Neural cell (in vitro differentiated cells): ENCODE measurements around the gene KRTAP4-6. TPM values are rescaled to one million over a fixed set of nuclear protein-coding genes. Genes with fewer than 3 reads are reported as not detected.
"Not testable (repeated sequence)": the region's sequence is repeated elsewhere in the genome, so short reads cannot be mapped to it uniquely, and the experiment has no call there.

Experiments
- H2AFZ ChIP-seq: fragments of 200-600, 300-800 bp; sonication (generic), shearing (Covaris generic); 2 replicates; pipeline ENCODE4 v1.6.0; 2014; ENCODE audit warnings: low read depth, mild to moderate bottlenecking, antibody characterized with exemption, low read length, moderate library complexity
- H3F3A ChIP-seq: fragments of 200-600 bp; shearing (Covaris generic); 2 replicates; pipeline ENCODE4 v1.6.1; 2016; ENCODE audit warnings: mild to moderate bottlenecking, moderate library complexity, mixed read lengths, antibody characterized with exemption, low read length; ENCODE audit not compliant: insufficient read depth, poor library complexity, severe bottlenecking
- H3K27ac ChIP-seq: fragments of 200-600, 300-800 bp; sonication (generic), shearing (Covaris generic); 2 replicates; pipeline ENCODE4 v1.5.1; 2014; ENCODE audit warnings: mild to moderate bottlenecking, low read length, moderate library complexity
- H3K27me3 ChIP-seq: fragments of 300-800, 200-600 bp; sonication (generic), shearing (Covaris generic); 2 replicates; pipeline ENCODE4 v1.6.0; 2014; ENCODE audit warnings: mild to moderate bottlenecking, low read depth, low read length, moderate library complexity; ENCODE audit not compliant: insufficient read depth
- H3K36me3 ChIP-seq: fragments of 300-800, 200-600 bp; sonication (generic), shearing (Covaris generic); 2 replicates; pipeline ENCODE4 v1.5.1; 2014; ENCODE audit warnings: mild to moderate bottlenecking, antibody characterized with exemption, low read length, moderate library complexity; ENCODE audit not compliant: insufficient read depth
- H3K4me2 ChIP-seq: fragments of 300-800, 200-600 bp; sonication (generic), shearing (Covaris generic); 2 replicates; pipeline ENCODE4 v1.6.0; 2014; ENCODE audit warnings: mild to moderate bottlenecking, low read length
- H3K4me3 ChIP-seq: fragments of 300-800, 200-600 bp; sonication (generic), shearing (Covaris generic); 2 replicates; pipeline ENCODE4 v1.5.1; 2014; ENCODE audit warnings: mild to moderate bottlenecking, low read length, moderate library complexity
- H3K79me2 ChIP-seq: fragments of 200-600 bp; shearing (Covaris generic); replicated peaks from 2 replicates; pipeline ENCODE4 v1.6.0; 2014; ENCODE audit warnings: mild to moderate bottlenecking, low read length, moderate library complexity; ENCODE audit not compliant: insufficient read depth
- H3K9ac ChIP-seq: fragments of 300-800, 200-600 bp; sonication (generic), shearing (Covaris generic); 2 replicates; pipeline ENCODE4 v1.6.1; 2016; ENCODE audit warnings: mild to moderate bottlenecking, low read length, mixed read lengths
- H3K9me2 ChIP-seq: fragments of 200-600 bp; shearing (Covaris generic); 2 replicates; pipeline ENCODE4 v1.6.1; 2016; ENCODE audit warnings: mild to moderate bottlenecking, low read length, mixed read lengths; ENCODE audit not compliant: insufficient read depth
- H3K9me3 ChIP-seq: fragments of 200-600, 300-800 bp; sonication (generic), shearing (Covaris generic); 2 replicates; pipeline ENCODE4 v1.6.1; 2016; ENCODE audit warnings: mild to moderate bottlenecking, mixed run types, low read length, moderate library complexity, mixed read lengths
- H4K20me1 ChIP-seq: fragments of 200-600 bp; shearing (Covaris generic); 2 replicates; pipeline ENCODE4 v1.6.1; 2016; ENCODE audit warnings: mild to moderate bottlenecking, mixed run types; ENCODE audit not compliant: insufficient read depth
- CTCF ChIP-seq: fragments of 450-650 bp; IDR thresholded peaks from 2 replicates; pipeline ENCODE4 v1.5.1; 2014; ENCODE audit warnings: antibody characterized with exemption, mild to moderate bottlenecking, moderate library complexity; ENCODE audit not compliant: poor library complexity, severe bottlenecking
- EP300 ChIP-seq: fragments of 450-650 bp; conservative IDR thresholded peaks from 2 replicates; pipeline ENCODE4 v1.6.1; 2014; ENCODE audit warnings: antibody characterized with exemption, mild to moderate bottlenecking, moderate library complexity; ENCODE audit not compliant: poor library complexity, severe bottlenecking
- MXI1 ChIP-seq: fragments of 450-650 bp; conservative IDR thresholded peaks from 2 replicates; pipeline ENCODE4 v1.6.1; 2014; ENCODE audit warnings: antibody characterized with exemption, mild to moderate bottlenecking; ENCODE audit not compliant: poor library complexity, severe bottlenecking
- POLR2AphosphoS5 ChIP-seq: IDR thresholded peaks from 2 replicates; pipeline ENCODE4 v1.6.1; 2012
- RAD21 ChIP-seq: fragments of 450-650 bp; conservative IDR thresholded peaks from 2 replicates; pipeline ENCODE4 v1.6.1; 2014; ENCODE audit warnings: antibody characterized with exemption, mild to moderate bottlenecking, moderate library complexity
- SMC3 ChIP-seq: fragments of 450-650 bp; conservative IDR thresholded peaks from 2 replicates; pipeline ENCODE4 v1.6.1; 2014; ENCODE audit warnings: antibody characterized with exemption, mild to moderate bottlenecking, moderate library complexity; ENCODE audit not compliant: poor library complexity
- TAF1 ChIP-seq: IDR thresholded peaks from 2 replicates; pipeline ENCODE4 v1.6.1; 2012; ENCODE audit warnings: low read depth
- polyA plus RNA-seq: library from polyadenylated mRNA; depleted of rRNA; stranded (reverse); fragments of >200 nt; gene quantifications from 2 replicates; pipeline ENCODE4 v1.2.3, GENCODE V29; 2014

The KRTAP4-6 gene
- polyA plus RNA-seq, 1 donor from 2014 or later, result not detected

GRCh38 chr17:41127371-41127770 lies 13.0 kb downstream of the KRTAP4-6 start:
- H3K4me2 ChIP-seq, result no peak overlapping the region
- H3K27me3 ChIP-seq, result no peaks in the 10 kb centered on the region
- no peaks in the 10 kb centered on the region for H3F3A ChIP-seq
- H4K20me1 ChIP-seq, result no peaks in the 10 kb centered on the region
- no peaks in the 10 kb centered on the region for H3K9me2 ChIP-seq
- H3K27ac ChIP-seq, result no peak overlapping the region
- H3K36me3 ChIP-seq, result no peaks in the 10 kb centered on the region
- no peaks in the 10 kb centered on the region for H3K79me2 ChIP-seq
- H3K9me3 ChIP-seq, result no peaks in the 10 kb centered on the region
- no peak overlapping the region for H2AFZ ChIP-seq
- H3K4me3 ChIP-seq, result no peak overlapping the region
- H3K9ac ChIP-seq, result no peak overlapping the region
- TF ChIP-seq SMC3 (no peak), POLR2AphosphoS5 (no peak), RAD21 (no peak), TAF1 (no peak), MXI1 (no peak), EP300 (no peak), CTCF (no peak)

GRCh38 chr17:41126412-41126811 lies 13.9 kb downstream of the KRTAP4-6 start:
- no peaks in the 10 kb centered on the region for H3K27me3 ChIP-seq
- TF ChIP-seq TAF1 (no peak), MXI1 (no peak)
- no peaks in the 10 kb centered on the region for H4K20me1 ChIP-seq
- H3K36me3 ChIP-seq, result no peaks in the 10 kb centered on the region
- H2AFZ ChIP-seq, result no peak overlapping the region
- H3K9ac ChIP-seq, result no peak overlapping the region
- H3K9me2 ChIP-seq, result no peaks in the 10 kb centered on the region
- no peak overlapping the region for H3K4me2 ChIP-seq
- no peak overlapping the region for H3K4me3 ChIP-seq
- no peak overlapping the region for H3K27ac ChIP-seq
- no peaks in the 10 kb centered on the region for H3K9me3 ChIP-seq
- H3K79me2 ChIP-seq, result no peaks in the 10 kb centered on the region
- no peaks in the 10 kb centered on the region for H3F3A ChIP-seq

GRCh38 chr17:41125064-41125463 lies 15.3 kb downstream of the KRTAP4-6 start:
- Histone ChIP-seq H3K9me2 (no peaks in the 10 kb centered on the region), H2AFZ (no peak overlapping the region), H3K27me3 (no peaks in the 10 kb centered on the region), H4K20me1 (no peaks in the 10 kb centered on the region), H3K4me2 (no peak overlapping the region), H3K9me3 (no peaks in the 10 kb centered on the region), H3K36me3 (no peaks in the 10 kb centered on the region), H3F3A (no peaks in the 10 kb centered on the region), H3K79me2 (no peaks in the 10 kb centered on the region), H3K4me3 (no peak overlapping the region), H3K27ac (no peak overlapping the region), H3K9ac (no peak overlapping the region)
- no peak for TF ChIP-seq CTCF

- H3K27me3 ChIP-seq, H3K27ac ChIP-seq, H4K20me1 ChIP-seq, H3K79me2 ChIP-seq, H3K9ac ChIP-seq, H2AFZ ChIP-seq, H3F3A ChIP-seq, H3K9me3 ChIP-seq, H3K9me2 ChIP-seq, H3K4me2 ChIP-seq, H3K4me3 ChIP-seq, H3K36me3 ChIP-seq: not testable (repeated sequence)
These were observed 16.4 kb downstream of the KRTAP4-6 start, which contains the start of gene KRTAP4-12 for GRCh38 chr17:41123991-41124371. KRTAP4-12 (minus strand) TSS chr17:41124182; CDS start chr17:41124122, 60 bp downstream.

GRCh38 chr17:41123292-41123990 lies 16.9 kb downstream of the KRTAP4-6 start:
- H3K36me3 ChIP-seq, H3K27ac ChIP-seq, H2AFZ ChIP-seq, H3K79me2 ChIP-seq, H3K9ac ChIP-seq, H3K4me2 ChIP-seq, H3K27me3 ChIP-seq, H4K20me1 ChIP-seq, H3K4me3 ChIP-seq, H3K9me3 ChIP-seq, H3K9me2 ChIP-seq, H3F3A ChIP-seq: not testable (repeated sequence)
